Gastrocnemius medialis (tissue), 4 donors: ENCODE results near the gene UFD1.

Experiments used
- POLR2A ChIP-seq, 2 donors: fragments of 450-650 bp; IDR thresholded peaks; one replicate each; pipeline ENCODE4 v1.6.1; 2017; ENCODE audit warnings: antibody characterized with exemption in 2 of 2, mild to moderate bottlenecking in 2 of 2, moderate library complexity in 2 of 2
- TF ChIP-seq, protein P1 (sequence below), 5 experiments: fragments of 450-650 bp in 3 of 5; fragments of 200-600 bp in 2 of 5; sonication (generic) in 2 of 5; IDR thresholded peaks in 4 of 5; conservative IDR thresholded peaks in 1 of 5; 1 replicate in 4 of 5; 2 replicates in 1 of 5; pipeline ENCODE4 v1.5.1; 2016 to 2019; ENCODE audit warnings: antibody characterized with exemption in 5 of 5, mild to moderate bottlenecking in 3 of 5, moderate library complexity in 3 of 5

DNA sequence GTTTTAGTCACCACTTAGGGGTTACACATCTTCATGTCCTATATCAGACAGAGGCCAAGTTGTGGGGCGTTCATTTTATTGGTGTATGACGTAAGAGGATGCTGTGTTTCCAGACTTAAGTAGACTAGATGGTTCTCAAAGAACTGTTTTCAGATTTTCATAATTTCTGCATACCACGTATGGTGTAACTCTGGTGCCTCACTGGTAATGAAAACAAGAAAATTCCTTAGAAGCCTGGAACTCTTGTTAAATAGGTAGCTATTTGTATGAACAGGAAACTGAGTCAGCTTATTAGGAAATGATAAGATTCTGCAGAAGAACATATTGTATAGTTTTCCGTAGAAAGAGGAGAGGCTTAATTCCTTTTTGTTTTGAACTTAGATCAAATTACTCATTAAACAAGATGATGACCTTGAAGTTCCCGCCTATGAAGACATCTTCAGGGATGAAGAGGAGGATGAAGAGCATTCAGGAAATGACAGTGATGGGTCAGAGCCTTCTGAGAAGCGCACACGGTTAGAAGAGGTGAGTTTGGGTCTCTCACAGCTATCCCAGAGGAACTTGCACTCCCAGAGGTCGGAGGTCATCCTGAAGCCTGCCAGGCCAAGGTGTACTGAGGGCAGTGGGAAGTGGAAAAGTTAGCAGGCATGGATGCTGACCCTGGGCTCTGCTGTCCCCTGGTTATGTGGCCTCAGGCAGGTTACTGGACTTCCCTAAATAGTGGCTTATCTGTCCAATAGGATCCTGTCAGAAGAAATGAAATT is 4.7 kb upstream of the UFD1 start:
- TF ChIP-seq, protein P1, sequence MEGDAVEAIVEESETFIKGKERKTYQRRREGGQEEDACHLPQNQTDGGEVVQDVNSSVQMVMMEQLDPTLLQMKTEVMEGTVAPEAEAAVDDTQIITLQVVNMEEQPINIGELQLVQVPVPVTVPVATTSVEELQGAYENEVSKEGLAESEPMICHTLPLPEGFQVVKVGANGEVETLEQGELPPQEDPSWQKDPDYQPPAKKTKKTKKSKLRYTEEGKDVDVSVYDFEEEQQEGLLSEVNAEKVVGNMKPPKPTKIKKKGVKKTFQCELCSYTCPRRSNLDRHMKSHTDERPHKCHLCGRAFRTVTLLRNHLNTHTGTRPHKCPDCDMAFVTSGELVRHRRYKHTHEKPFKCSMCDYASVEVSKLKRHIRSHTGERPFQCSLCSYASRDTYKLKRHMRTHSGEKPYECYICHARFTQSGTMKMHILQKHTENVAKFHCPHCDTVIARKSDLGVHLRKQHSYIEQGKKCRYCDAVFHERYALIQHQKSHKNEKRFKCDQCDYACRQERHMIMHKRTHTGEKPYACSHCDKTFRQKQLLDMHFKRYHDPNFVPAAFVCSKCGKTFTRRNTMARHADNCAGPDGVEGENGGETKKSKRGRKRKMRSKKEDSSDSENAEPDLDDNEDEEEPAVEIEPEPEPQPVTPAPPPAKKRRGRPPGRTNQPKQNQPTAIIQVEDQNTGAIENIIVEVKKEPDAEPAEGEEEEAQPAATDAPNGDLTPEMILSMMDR (IDR thresholded peaks at IDR 0.05 in 4 of 5, conservative IDR thresholded peaks at IDR 0.05 in 1 of 5) = no peak
- no peak for TF ChIP-seq POLR2A (IDR thresholded peaks at IDR 0.05)
